HG02973 (cell line): ENCODE data around the gene LYSMD3.
A peak's percentile ranks its signal among the peaks of the same experiment; 100 is the strongest.

Source experiments
- ATAC-seq: cut with Tn5 transposase; IDR thresholded peaks from one replicate; pipeline ENCODE4 v1.9.1; 2021; ENCODE audit warnings: moderate library complexity; ENCODE audit not compliant: unreplicated experiment

Gene LYSMD3

GRCh38 chr5:90548069-90548593 is 18.7 kb upstream of the LYSMD3 start:
- no peak for ATAC-seq

GRCh38 chr5:90547072-90547536 is 17.7 kb upstream of the LYSMD3 start:
- ATAC-seq = no peak

GRCh38 chr5:90546216-90546837 is 16.9 kb upstream of the LYSMD3 start:
- ATAC-seq = no peak

GRCh38 chr5:90545511-90545910 is 16.1 kb upstream of the LYSMD3 start:
- ATAC-seq = no peak

GRCh38 chr5:90542827-90543519 is 13.6 kb upstream of the LYSMD3 start:
- no peak for ATAC-seq

GRCh38 chr5:90534922-90535321 is 5.5 kb upstream of the LYSMD3 start:
- no peak for ATAC-seq

- ATAC-seq = no peak
Measured at GRCh38 chr5:90533794-90534193, 4.4 kb upstream of the LYSMD3 start.

GRCh38 chr5:90530736-90531487 is 1.5 kb upstream of the LYSMD3 start:
- ATAC-seq = no peak

- ATAC-seq = peak; percentile 42
Measured at GRCh38 chr5:90529939-90530677, 724 bp upstream of the LYSMD3 start.

GRCh38 chr5:90528601-90529193 is 687 bp downstream of the LYSMD3 start:
- ATAC-seq = no peak

- no peak for ATAC-seq
Measured at GRCh38 chr5:90519081-90519480, 10.3 kb downstream of the LYSMD3 start.

GRCh38 chr5:90518661-90519060 is 10.7 kb downstream of the LYSMD3 start:
- ATAC-seq = no peak

GRCh38 chr5:90514520-90514919 is 14.9 kb downstream of the LYSMD3 start:
- no peak for ATAC-seq

GRCh38 chr5:90510438-90510837 is 18.9 kb downstream of the LYSMD3 start:
- no peak for ATAC-seq

GRCh38 chr5:90506221-90506620 is 23.2 kb downstream of the LYSMD3 start:
- no peak for ATAC-seq

- ATAC-seq = no peak
Measured at GRCh38 chr5:90504743-90505142, 24.6 kb downstream of the LYSMD3 start.

- ATAC-seq = no peak
Measured at GRCh38 chr5:90503596-90503995, 25.8 kb downstream of the LYSMD3 start.

- no peak for ATAC-seq
Measured at GRCh38 chr5:90495146-90495545, 34.2 kb downstream of the LYSMD3 start.

GRCh38 chr5:90494043-90494442 is 35.3 kb downstream of the LYSMD3 start:
- ATAC-seq = no peak

- ATAC-seq = no peak
Measured at GRCh38 chr5:90488791-90489190, 40.6 kb downstream of the LYSMD3 start.

GRCh38 chr5:90484540-90484939 is 44.8 kb downstream of the LYSMD3 start:
- no peak for ATAC-seq
